NCI-H1105 treated with DMSO at 0.1 percent for 48 hours (cell line): ENCODE data around the gene OR2V2.

ENCODE experiments used
- DNase-seq: peaks from one replicate; lab custom pipeline; 2025; lab: John Stamatoyannopoulos, UW

OR2V2 gene

GRCh38 chr5:181190711-181191525, 43.5 kb downstream of the OR2V2 start:
- DNase-seq: no peak

DNA sequence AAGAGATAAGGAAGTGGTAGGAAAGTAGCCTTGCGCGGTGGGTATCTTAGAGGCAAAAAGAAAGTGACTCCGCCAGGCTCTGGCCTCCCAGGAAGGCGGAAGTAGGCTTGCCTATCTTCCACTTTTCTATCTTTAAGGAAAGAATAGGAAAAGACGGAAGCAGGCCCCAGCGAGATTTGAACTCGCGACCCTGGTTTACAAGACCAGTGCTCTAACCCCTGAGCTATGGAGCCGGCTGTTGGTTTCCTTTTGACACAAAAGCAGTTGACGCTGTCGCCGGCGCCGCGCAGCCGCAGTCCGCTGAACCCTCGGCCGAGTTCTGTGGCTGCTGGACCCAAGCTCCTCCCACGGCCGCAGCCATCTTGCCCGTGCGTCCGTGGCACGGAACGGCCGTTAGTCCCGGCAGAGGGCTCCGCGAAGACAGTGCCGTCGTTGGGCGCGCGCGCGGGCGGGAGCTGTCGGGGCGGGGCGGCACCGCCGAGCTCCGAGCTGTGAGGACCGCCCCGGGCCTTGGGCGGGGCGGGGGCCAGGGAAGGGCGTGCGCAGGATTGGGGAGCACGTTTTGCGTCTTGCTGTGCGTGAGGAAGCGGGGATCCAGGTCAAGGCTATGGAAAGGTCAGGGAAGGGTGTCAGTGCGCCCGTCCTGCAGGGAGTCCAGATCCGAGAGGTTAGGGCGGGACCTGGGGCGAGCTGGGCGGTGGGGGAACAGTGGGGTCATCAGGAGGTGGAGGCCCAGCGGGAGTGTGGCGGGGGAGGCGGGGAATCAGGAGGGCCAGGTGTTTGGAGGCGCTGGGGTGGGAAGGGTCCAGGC, 44.3 kb downstream of the OR2V2 start:
- DNase-seq: no peak

GRCh38 chr5:181192337-181193046, 45.1 kb downstream of the OR2V2 start:
- DNase-seq: no peak

DNA sequence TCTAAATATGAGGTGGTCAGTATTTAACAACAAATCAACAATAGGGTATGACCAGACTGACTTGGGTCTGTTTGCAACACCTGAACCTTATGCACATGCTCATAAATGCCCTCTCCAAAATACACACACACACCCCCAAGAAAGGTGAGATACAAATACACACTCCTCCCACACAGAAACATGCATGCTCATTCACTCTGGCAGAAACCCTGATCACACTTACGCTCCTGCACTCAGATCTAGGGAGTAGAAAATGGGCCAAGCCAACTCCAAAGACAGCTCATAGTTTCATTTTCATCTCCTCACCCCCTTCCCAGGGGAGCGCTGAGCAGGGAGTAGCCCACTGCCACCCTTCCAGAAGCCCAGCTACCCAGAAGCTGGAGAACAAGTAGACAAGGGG, 46.3 kb downstream of the OR2V2 start:
- no peak for DNase-seq

- DNase-seq: no peak
Observed at GRCh38 chr5:181194489-181195248, 47.3 kb downstream of the OR2V2 start.

GRCh38 chr5:181195249-181195761, 47.9 kb downstream of the OR2V2 start:
- DNase-seq: no peak

- DNase-seq: no peak
Observed at GRCh38 chr5:181197326-181197951, 50.1 kb downstream of the OR2V2 start.

- DNase-seq: no peak
Observed at GRCh38 chr5:181198106-181198685, 50.8 kb downstream of the OR2V2 start.

- no peak for DNase-seq
Observed at GRCh38 chr5:181198905-181199519, 51.6 kb downstream of the OR2V2 start.

- DNase-seq: no peak
Observed at GRCh38 chr5:181199881-181200638, 52.7 kb downstream of the OR2V2 start.

DNA sequence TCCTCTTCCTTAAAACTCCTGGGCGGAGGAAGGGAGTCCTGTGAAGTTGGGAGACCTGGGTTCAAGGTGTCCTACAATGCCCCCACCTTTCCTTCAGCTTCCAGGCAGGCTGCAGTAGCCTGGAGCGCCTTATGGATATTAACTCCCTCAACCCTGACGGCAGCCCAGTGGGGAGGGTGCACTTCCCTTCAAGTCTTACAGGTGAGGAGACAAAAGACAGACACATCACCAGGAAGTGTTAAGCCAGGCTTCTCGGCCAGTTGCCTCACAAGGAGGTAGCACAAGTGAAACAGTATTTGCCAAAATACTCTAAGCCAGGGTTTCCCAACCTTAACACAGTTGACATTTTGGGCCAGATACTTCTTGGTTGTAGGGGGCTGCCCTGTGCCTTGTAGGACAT, 53.4 kb downstream of the OR2V2 start:
- DNase-seq: no peak

GRCh38 chr5:181203093-181203711, 55.8 kb downstream of the OR2V2 start:
- no peak for DNase-seq

GRCh38 chr5:181203777-181204112, 56.4 kb downstream of the OR2V2 start:
- DNase-seq: no peak

DNA sequence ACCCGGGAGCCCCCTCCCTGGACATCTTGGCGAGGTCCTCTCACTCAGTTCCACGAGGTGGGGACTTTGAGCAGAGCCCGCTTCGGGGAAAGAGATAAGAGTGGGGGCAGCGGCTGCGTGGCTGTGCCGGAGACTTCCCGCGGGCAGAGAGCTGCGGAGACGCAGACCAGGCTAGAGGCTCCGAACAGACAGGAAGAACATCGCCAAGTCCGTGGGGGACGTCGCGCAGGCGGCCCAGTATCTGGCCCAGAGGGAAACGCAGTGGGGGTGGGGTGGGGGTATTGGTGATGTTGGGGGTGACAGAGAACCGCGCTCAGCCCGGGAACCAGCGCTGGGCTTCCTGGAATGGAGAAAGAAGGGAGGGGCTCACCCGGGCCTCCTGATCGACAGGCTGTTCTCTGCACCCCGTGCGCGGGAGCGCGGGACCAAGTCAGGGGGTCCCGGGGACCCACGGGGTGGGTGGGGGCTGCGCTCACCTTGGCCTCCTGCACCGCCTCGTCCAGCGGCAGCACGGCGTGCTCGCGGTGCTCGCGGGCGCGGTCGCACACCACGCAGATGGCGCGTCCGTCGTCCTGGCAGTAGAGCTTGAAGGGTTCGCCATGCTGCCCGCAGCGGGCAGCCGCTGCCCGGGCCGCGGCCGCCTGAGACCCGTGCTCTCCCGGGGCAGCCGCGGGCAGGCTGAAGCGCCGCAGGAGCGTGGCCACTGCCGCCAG, 56.9 kb downstream of the OR2V2 start:
- DNase-seq: no peak

GRCh38 chr5:181204826-181205760, 57.7 kb downstream of the OR2V2 start, which contains the start of gene TRIM7:
TRIM7 (minus strand) TSS chr5:181205196; CDS start chr5:181205110, 86 bp downstream.
- no peak for DNase-seq

GRCh38 chr5:181205761-181206649, 58.6 kb downstream of the OR2V2 start:
- no peak for DNase-seq
